ENCODE results near the gene HOXA9. TPM values are rescaled to one million over a fixed set of nuclear protein-coding genes. Genes with fewer than 3 reads are reported as not detected.

Gene HOXA9
- polyA plus RNA-seq, 1 donor (not counting 4 experiments of a cell fraction or from before 2014, with no cell fraction given): 28.1 TPM

DNA sequence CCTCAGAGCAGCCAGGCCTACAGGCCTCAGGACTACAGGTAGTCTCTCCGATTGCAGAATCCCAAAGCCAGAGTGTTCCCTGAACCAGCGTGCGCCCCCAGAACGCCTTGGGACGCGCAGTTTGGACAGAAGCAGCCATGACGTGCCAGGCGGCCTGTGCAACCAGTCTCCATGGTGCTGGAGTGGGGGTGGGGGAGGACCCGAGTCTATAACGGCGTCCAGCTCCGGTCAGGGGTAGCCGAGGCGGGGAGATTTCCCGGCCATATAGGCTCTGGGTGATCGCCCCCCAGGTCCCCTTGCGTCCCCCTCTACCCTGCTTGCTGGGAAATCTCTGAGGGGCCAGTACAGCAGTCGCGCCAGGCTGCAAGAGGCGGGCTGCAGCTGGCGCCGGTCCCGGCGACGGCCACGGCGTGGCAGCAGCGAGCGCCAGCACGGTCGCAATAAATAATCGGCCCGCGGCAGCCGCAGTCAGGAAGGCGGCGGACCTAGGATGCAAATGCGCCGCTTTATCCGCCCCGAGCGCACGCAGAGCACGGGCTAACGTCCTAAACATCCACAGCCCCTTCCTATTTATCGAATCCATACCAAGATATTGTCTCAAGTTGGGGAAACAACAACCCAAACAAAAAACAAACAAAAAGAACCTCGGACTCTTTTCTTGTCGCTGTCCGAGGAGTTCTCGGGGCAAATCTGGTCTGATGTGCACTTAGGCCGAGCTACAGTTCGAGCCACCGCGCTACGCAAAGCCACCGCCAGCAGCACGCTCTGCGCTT is 14.6 kb downstream of the HOXA9 start:
- Histone ChIP-seq H3K79me2 (ENCODE audit: control insufficient read depth, insufficient read depth, low read length) (peaks cover 81% of the 10 kb centered on the region), H3K27me3 (ENCODE audit: control insufficient read depth, extremely low read depth, insufficient read depth, low read length) (no peaks in the 10 kb centered on the region), H3K9ac (ENCODE audit: control insufficient read depth, extremely low read depth, insufficient read depth, low read length) (peak overlapping the region; percentile 93), H4K20me1 (ENCODE audit: control insufficient read depth, extremely low read depth, insufficient read depth, low read length) (no peaks in the 10 kb centered on the region), H3K4me3 (ENCODE audit: control insufficient read depth in 2 of 3, extremely low read depth in 1 of 3, insufficient read depth in 2 of 3, low read depth in 1 of 3, low read length in 3 of 3) (peak overlapping the region; percentile 60 to 83 (median 74)), H3K4me2 (ENCODE audit: control insufficient read depth, extremely low read depth, insufficient read depth, low read depth, low read length) (peak overlapping the region; percentile 98), H3K27ac (ENCODE audit: control insufficient read depth, insufficient read depth, low read length) (peak overlapping the region; percentile 87), H2AFZ (ENCODE audit: control insufficient read depth, low read length) (peak overlapping the region; percentile 82), H3K9me3 (ENCODE audit: control insufficient read depth, low read depth, low read length) (no peaks in the 10 kb centered on the region), H3K4me1 (ENCODE audit: control insufficient read depth, extremely low read depth, insufficient read depth, low read length) (peaks cover 77% of the 10 kb centered on the region), H3K9me1 (ENCODE audit: control insufficient read depth, extremely low read depth, insufficient read depth, low read length) (no peaks in the 10 kb centered on the region), H3K36me3 (ENCODE audit: control insufficient read depth in 2 of 2, extremely low read depth in 1 of 2, insufficient read depth in 2 of 2, low read length in 2 of 2) (no peaks in the 10 kb centered on the region)
- no peak for FAIRE-seq
- dilution Hi-C loops (cut with MboI; ENCODE audit: extremely low pct_ligation_motif_present, low sequenced_read_pairs): no loop called here
- DNase-seq (ENCODE audit: low read depth, low spot score): no peak
- TF ChIP-seq, protein P1, sequence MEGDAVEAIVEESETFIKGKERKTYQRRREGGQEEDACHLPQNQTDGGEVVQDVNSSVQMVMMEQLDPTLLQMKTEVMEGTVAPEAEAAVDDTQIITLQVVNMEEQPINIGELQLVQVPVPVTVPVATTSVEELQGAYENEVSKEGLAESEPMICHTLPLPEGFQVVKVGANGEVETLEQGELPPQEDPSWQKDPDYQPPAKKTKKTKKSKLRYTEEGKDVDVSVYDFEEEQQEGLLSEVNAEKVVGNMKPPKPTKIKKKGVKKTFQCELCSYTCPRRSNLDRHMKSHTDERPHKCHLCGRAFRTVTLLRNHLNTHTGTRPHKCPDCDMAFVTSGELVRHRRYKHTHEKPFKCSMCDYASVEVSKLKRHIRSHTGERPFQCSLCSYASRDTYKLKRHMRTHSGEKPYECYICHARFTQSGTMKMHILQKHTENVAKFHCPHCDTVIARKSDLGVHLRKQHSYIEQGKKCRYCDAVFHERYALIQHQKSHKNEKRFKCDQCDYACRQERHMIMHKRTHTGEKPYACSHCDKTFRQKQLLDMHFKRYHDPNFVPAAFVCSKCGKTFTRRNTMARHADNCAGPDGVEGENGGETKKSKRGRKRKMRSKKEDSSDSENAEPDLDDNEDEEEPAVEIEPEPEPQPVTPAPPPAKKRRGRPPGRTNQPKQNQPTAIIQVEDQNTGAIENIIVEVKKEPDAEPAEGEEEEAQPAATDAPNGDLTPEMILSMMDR (optimal IDR thresholded peaks at IDR 0.05 in 1 of 3, IDR thresholded peaks at IDR 0.05 in 1 of 3, conservative IDR thresholded peaks at IDR 0.05 in 1 of 3; ENCODE audit: extremely low read depth in 1 of 3, insufficient read depth in 2 of 3, low read length in 3 of 3): peak in 2 of 3 experiments; percentile 75 to 92
- TF ChIP-seq EZH2 (IDR thresholded peaks at IDR 0.05; ENCODE audit: low read length): no peak

DNA sequence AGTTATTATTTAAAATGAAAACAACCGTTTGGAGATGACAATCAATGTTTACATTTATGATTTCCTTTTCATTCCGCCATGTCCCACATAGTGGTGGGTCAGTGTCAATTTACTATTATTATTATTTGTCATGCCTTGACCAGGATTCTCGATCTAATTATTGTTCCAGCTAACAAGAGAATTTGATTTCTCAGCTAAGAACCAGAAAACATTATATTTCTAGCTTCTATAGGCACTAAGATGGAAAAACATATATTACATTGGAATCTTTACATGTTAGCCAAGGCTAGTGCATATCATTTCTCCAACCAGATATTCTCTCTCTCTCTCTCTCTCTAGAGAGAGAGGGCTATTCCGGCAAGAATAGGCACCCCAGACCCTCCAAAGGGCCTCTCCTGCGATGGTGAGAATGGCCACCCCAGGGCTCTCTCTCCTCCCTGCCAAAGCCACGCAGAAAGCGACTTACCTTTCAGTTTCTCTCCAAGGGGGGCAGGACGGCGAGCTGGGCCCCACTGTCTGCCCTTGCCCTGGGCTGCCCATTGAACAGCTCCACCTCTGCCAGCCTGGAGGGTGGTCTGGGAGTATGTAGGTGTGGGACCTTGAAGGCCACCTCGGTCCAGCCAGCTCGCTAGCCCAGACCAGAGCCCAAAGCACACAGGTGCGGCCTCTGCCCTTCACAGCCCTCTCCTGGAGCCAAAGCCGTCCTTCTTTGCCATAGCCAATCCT is 15.3 kb downstream of the HOXA9 start:
- Histone ChIP-seq H3K27ac (ENCODE audit: control insufficient read depth, insufficient read depth, low read length) (peak overlapping the region; percentile 87), H3K4me2 (ENCODE audit: control insufficient read depth, extremely low read depth, insufficient read depth, low read depth, low read length) (peak overlapping the region; percentile 98), H3K79me2 (ENCODE audit: control insufficient read depth, insufficient read depth, low read length) (peaks cover 82% of the 10 kb centered on the region), H3K9me1 (ENCODE audit: control insufficient read depth, extremely low read depth, insufficient read depth, low read length) (no peaks in the 10 kb centered on the region), H3K27me3 (ENCODE audit: control insufficient read depth, extremely low read depth, insufficient read depth, low read length) (no peaks in the 10 kb centered on the region), H4K20me1 (ENCODE audit: control insufficient read depth, extremely low read depth, insufficient read depth, low read length) (no peaks in the 10 kb centered on the region), H3K9me3 (ENCODE audit: control insufficient read depth, low read depth, low read length) (no peaks in the 10 kb centered on the region), H2AFZ (ENCODE audit: control insufficient read depth, low read length) (peak overlapping the region; percentile 81), H3K36me3 (ENCODE audit: control insufficient read depth in 2 of 2, extremely low read depth in 1 of 2, insufficient read depth in 2 of 2, low read length in 2 of 2) (peaks cover 0 to 2% of the 10 kb centered on the region in 2 experiments), H3K4me3 (ENCODE audit: control insufficient read depth in 2 of 3, extremely low read depth in 1 of 3, insufficient read depth in 2 of 3, low read depth in 1 of 3, low read length in 3 of 3) (peak overlapping the region; percentile 60 to 83 (median 74)), H3K9ac (ENCODE audit: control insufficient read depth, extremely low read depth, insufficient read depth, low read length) (peak overlapping the region; percentile 93), H3K4me1 (ENCODE audit: control insufficient read depth, extremely low read depth, insufficient read depth, low read length) (peaks cover 73% of the 10 kb centered on the region)
- TF ChIP-seq, protein P1 (optimal IDR thresholded peaks at IDR 0.05 in 1 of 3, IDR thresholded peaks at IDR 0.05 in 1 of 3, conservative IDR thresholded peaks at IDR 0.05 in 1 of 3; ENCODE audit: extremely low read depth in 1 of 3, insufficient read depth in 2 of 3, low read length in 3 of 3): no peak
- no peak for TF ChIP-seq EZH2 (IDR thresholded peaks at IDR 0.05; ENCODE audit: low read length)
- DNase-seq (ENCODE audit: low read depth, low spot score): no peak
- no peak for FAIRE-seq
- dilution Hi-C loops (cut with MboI; ENCODE audit: extremely low pct_ligation_motif_present, low sequenced_read_pairs): no loop called here

Data from keratinocyte (primary cell).